T-helper 1 cell (primary cell): ENCODE measurements around the gene PCSK9.

ENCODE experiments used
- DNase-seq, 5 donors: peaks; one replicate each; pipeline ENCODE4 v3.0.0-alpha.2; 2012 to 2020

Gene PCSK9

GRCh38 chr1:55044617-55045397, 5.5 kb downstream of the PCSK9 start:
- DNase-seq, result no peak

GRCh38 chr1:55045430-55045829, 6.1 kb downstream of the PCSK9 start:
- DNase-seq, result no peak

GRCh38 chr1:55046871-55047270, 7.5 kb downstream of the PCSK9 start:
- no peak for DNase-seq

GRCh38 chr1:55047611-55048010, 8.3 kb downstream of the PCSK9 start:
- no peak for DNase-seq

- DNase-seq, result no peak
Measured at GRCh38 chr1:55048453-55049270, 9.3 kb downstream of the PCSK9 start.

GRCh38 chr1:55049271-55049913, 10.0 kb downstream of the PCSK9 start:
- DNase-seq, result no peak

- no peak for DNase-seq
Measured at GRCh38 chr1:55049914-55050278, 10.5 kb downstream of the PCSK9 start.

GRCh38 chr1:55050283-55050682, 10.9 kb downstream of the PCSK9 start:
- no peak for DNase-seq

GRCh38 chr1:55051169-55051568, 11.8 kb downstream of the PCSK9 start:
- DNase-seq, result no peak

GRCh38 chr1:55051621-55052020, 12.3 kb downstream of the PCSK9 start:
- no peak for DNase-seq

GRCh38 chr1:55052221-55053142, 13.1 kb downstream of the PCSK9 start:
- DNase-seq, result no peak

GRCh38 chr1:55053265-55053954, 14.1 kb downstream of the PCSK9 start:
- no peak for DNase-seq

- no peak for DNase-seq
Measured at GRCh38 chr1:55054396-55054795, 15.0 kb downstream of the PCSK9 start.

GRCh38 chr1:55055084-55055882, 15.9 kb downstream of the PCSK9 start:
- no peak for DNase-seq

GRCh38 chr1:55055951-55056631, 16.7 kb downstream of the PCSK9 start:
- DNase-seq, result no peak

GRCh38 chr1:55056632-55056992, 17.3 kb downstream of the PCSK9 start:
- DNase-seq, result no peak

- DNase-seq, result no peak
Measured at GRCh38 chr1:55057270-55057955, 18.1 kb downstream of the PCSK9 start.

GRCh38 chr1:55057956-55058298, 18.6 kb downstream of the PCSK9 start:
- DNase-seq, result no peak

- DNase-seq, result no peak
Measured at GRCh38 chr1:55059302-55060132, 20.2 kb downstream of the PCSK9 start.
